Heart left ventricle (tissue), 16 donors: ENCODE measurements around the gene TTC21B. TPM values are rescaled to one million over a fixed set of nuclear protein-coding genes. Genes with fewer than 3 reads are reported as not detected.

ENCODE experiments used
- ATAC-seq, 4 donors: fragments of 200-7000 bp; cut with Tn5 transposase; one replicate each; pipeline ENCODE4 v1.9.1; 2020 to 2022; ENCODE audit warnings: moderate library complexity in 4 of 4, mild to moderate bottlenecking in 3 of 4, moderate number of reproducible peaks in 1 of 4
- DNase-seq, 5 donors: peaks; one replicate each; pipeline ENCODE4 v3.0.0-alpha.2; 2020
- H3K27ac ChIP-seq, 12 donors: fragments of 200-600 bp; sonication (generic) in 4 of 12; one replicate each; pipeline versions ENCODE4 v1.5.0 to v1.8.0; 2016 to 2022; ENCODE audit warnings: mild to moderate bottlenecking in 2 of 12
- H3K27me3 ChIP-seq, 9 donors: fragments of 200-600 bp; sonication (generic) in 2 of 9; one replicate each; pipeline versions ENCODE4 v1.5.1 to v1.8.0; 2016 to 2022; ENCODE audit warnings: mild to moderate bottlenecking in 3 of 9
- H3K36me3 ChIP-seq, 9 donors: fragments of 200-600 bp; sonication (generic) in 2 of 9; one replicate each; pipeline versions ENCODE4 v1.5.0 to v1.8.0; 2018 to 2022; ENCODE audit warnings: mild to moderate bottlenecking in 2 of 9
- H3K4me1 ChIP-seq, 12 donors: fragments of 200-600 bp; sonication (generic) in 4 of 12; one replicate each; pipeline versions ENCODE4 v1.5.0 to v1.8.0; 2016 to 2022; ENCODE audit warnings: mild to moderate bottlenecking in 3 of 12
- H3K4me3 ChIP-seq, 12 donors: fragments of 200-600 bp; sonication (generic) in 4 of 12; one replicate each; pipeline versions ENCODE4 v1.5.0 to v1.8.0; 2017 to 2022; ENCODE audit warnings: mild to moderate bottlenecking in 9 of 12, moderate library complexity in 4 of 12
- H3K9me3 ChIP-seq, 12 donors: fragments of 200-600 bp; sonication (generic) in 4 of 12; one replicate each; pipeline versions ENCODE4 v1.5.0 to v1.8.0; 2016 to 2022; ENCODE audit warnings: mild to moderate bottlenecking in 1 of 12
- POLR2A ChIP-seq, 2 donors: fragments of 450-650 bp; IDR thresholded peaks; one replicate each; pipeline ENCODE4 v1.6.1; 2017; ENCODE audit warnings: antibody characterized with exemption in 2 of 2, mild to moderate bottlenecking in 2 of 2, moderate library complexity in 2 of 2
- WGBS, 4 donors: extraction: QIAGEN DNeasy Blood & Tissue Kit in 2 of 4; methylation state at CpG; one replicate each; pipeline versions ENCODE4 v1.1.5 to v1.1.7; 2013 to 2018; 5-methylcytosine and 5-hydroxymethylcytosine counted together
- intact Hi-C, 10 donors: fragments of 100-400 bp; cut with DNase I; formaldehyde crosslinking; loops; one replicate each; pipeline versions ENCODE4 v1.11.1 to v1.14.2; 2022
- polyA plus RNA-seq, 2 donors: library from polyadenylated mRNA; stranded (reverse); fragments of 200-250 nt; gene quantifications; one replicate each; pipeline ENCODE4 v1.2.3, GENCODE V29; 2013
- total RNA-seq, 9 donors: library from RNA; depleted of rRNA in 2 of 9; stranded (reverse); fragments of >200 nt in 2 of 9; fragmentation: NEBNext Ultra II Directional in 3 of 9; extraction: Animal tissue kit (Norgen Biotek cat#: 25700) in 3 of 9; gene quantifications; one replicate each; pipeline versions ENCODE4 v1.1.0 to v1.2.4, GENCODE V29; 2016 to 2023
- TF ChIP-seq, protein P1 (sequence below), 12 donors: fragments of 200-600 bp; sonication (generic) in 4 of 12; IDR thresholded peaks; one replicate each; pipeline versions ENCODE4 v1.5.0 to v1.8.0; 2018 to 2022; ENCODE audit warnings: antibody characterized with exemption in 12 of 12, mild to moderate bottlenecking in 5 of 12
- donor health status: ischemic (EF 13 %, LVEDD 7.1; RV severe dilation, severe dysfunction).
- donor health status: healthy with polysubstance abuse.
- donor health status: DM: no; HTN: yes; CAD: no.
- donor health status: DM: no; HTN: no; CAD: no.
- donor health status: ischemic (EF 25% LVEDD 6.9; RV normal size, moderate dysfunction).
- donor health status: ischemic (EF 25% LVEDD 5.7; RV mildly dilated, moderate dysfunction).
- donor health status: healthy.
- donor health status: DM: yes; HTN: yes; CAD: no.
- donor health status: ischemic (EF 35%, LVEDD 5.7; RV mildly dilated, moderate dysfunction).
- donor health status: nonischemic (EF 11% LVEDD 7.7; RV severe dilation, severe dysfunction).
- donor health status: DM: yes; HTN: yes; CAD: no.
- donor health status: PGD.
- donor health status: ischemic (EF 29% LVEDD 5.4; RV normal size, mild dysfunction).
- donor health status: nonischemic (EF 23%, LVEDD 6.1; RV moderate dilation, normal function).

TTC21B gene
- total and polyA plus RNA-seq, 11 donors, result 3.7 to 16.1 (median 12.0) TPM

DNA sequence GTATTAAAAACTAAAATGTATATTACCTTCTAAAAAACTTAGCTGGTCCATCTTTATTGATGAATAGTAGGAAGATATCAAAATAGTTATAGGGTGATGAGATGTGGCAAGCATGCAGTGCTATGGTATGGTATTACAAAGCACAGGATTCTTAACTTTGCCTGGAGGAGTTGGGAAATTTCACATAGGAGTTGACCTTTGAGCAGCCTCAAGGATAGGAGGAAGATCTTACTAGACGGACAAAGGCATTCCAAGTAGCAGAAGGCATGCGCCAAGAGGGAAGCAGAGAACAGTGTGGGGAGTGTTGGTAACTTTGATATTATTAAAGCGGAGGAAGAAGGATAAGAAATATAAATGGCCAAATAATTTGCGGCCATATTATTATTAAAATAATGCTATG lies 60.0 kb downstream of the TTC21B start:
- DNase-seq (no peak), ATAC-seq (no peak)
- H3K27me3 ChIP-seq, result no peaks in the 10 kb centered on the region
- TF ChIP-seq, protein P1, sequence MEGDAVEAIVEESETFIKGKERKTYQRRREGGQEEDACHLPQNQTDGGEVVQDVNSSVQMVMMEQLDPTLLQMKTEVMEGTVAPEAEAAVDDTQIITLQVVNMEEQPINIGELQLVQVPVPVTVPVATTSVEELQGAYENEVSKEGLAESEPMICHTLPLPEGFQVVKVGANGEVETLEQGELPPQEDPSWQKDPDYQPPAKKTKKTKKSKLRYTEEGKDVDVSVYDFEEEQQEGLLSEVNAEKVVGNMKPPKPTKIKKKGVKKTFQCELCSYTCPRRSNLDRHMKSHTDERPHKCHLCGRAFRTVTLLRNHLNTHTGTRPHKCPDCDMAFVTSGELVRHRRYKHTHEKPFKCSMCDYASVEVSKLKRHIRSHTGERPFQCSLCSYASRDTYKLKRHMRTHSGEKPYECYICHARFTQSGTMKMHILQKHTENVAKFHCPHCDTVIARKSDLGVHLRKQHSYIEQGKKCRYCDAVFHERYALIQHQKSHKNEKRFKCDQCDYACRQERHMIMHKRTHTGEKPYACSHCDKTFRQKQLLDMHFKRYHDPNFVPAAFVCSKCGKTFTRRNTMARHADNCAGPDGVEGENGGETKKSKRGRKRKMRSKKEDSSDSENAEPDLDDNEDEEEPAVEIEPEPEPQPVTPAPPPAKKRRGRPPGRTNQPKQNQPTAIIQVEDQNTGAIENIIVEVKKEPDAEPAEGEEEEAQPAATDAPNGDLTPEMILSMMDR (IDR thresholded peaks at IDR 0.05), result no peak
- no peak for TF ChIP-seq POLR2A (IDR thresholded peaks at IDR 0.05)
- WGBS, 4 donors, result 91 to 97% (median 95%) methylated on average over 4 of the region's 4 CpGs
- H3K4me1 ChIP-seq, result peaks cover 0 to 11% (median 0%) of the 10 kb centered on the region in 12 donors
- intact Hi-C loops, result no loop called here
- no peak overlapping the region for H3K27ac ChIP-seq
- H3K4me3 ChIP-seq, result no peak overlapping the region
- no peaks in the 10 kb centered on the region for H3K9me3 ChIP-seq
- peaks cover 3 to 97% (median 60%) of the 10 kb centered on the region in 9 donors for H3K36me3 ChIP-seq

DNA sequence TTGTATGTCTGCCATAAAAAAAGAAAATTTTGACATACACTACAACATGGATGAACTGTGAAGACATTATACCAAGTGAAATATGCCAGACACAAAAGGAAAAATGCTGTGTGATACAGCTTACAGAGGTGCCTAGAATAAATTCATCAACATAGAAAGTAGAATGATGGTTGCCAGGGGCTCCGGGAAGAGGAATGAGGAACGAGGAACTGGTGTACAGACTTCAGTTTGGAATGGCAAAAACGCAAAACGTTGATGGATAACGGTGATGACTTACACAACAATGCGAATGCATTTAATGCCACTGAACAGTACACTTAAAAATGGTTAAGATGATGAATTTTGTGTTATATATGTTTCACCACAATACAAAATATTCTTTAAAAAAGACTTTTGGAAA lies 61.0 kb downstream of the TTC21B start:
- peaks cover 3 to 96% (median 51%) of the 10 kb centered on the region in 9 donors for H3K36me3 ChIP-seq

DNA sequence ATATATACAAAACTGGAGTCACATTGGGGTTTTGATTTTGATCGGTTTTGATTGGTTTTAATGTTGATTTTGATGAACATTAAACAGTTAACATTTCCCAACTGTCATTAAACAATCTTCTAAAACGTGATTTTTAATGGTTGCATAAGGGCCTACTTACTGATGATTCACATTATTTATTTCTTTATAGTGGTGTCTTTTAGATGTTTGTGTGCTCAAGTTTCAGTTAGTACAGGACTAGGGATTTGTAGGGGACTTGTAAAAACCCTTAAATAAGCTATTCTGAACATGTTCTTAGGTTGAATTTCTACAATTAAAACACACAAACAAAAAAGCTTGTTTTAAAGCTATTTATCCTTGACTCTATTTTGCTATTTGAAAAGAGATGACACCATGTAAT lies 61.6 kb downstream of the TTC21B start:
- Histone ChIP-seq H3K36me3 (peaks cover 3 to 94% (median 48%) of the 10 kb centered on the region in 9 donors), H3K4me1 (peaks cover 0 to 10% (median 0%) of the 10 kb centered on the region in 12 donors), H3K4me3 (no peak overlapping the region), H3K9me3 (no peaks in the 10 kb centered on the region), H3K27ac (no peak overlapping the region), H3K27me3 (no peaks in the 10 kb centered on the region)
- WGBS, 4 donors, result 80 to 85% (median 83%) methylated on average over 2 of the region's 2 CpGs
- intact Hi-C loops, result no loop called here
- TF ChIP-seq POLR2A (IDR thresholded peaks at IDR 0.05), result no peak
- TF ChIP-seq, protein P1 (IDR thresholded peaks at IDR 0.05), result no peak
- DNase-seq, result no peak
- no peak for ATAC-seq

More for the DNA sequence above, 61.0 kb downstream of the TTC21B start:
- H3K4me1 ChIP-seq, result peaks cover 0 to 10% (median 0%) of the 10 kb centered on the region in 12 donors
- H3K4me3 ChIP-seq, result no peak overlapping the region
- no peaks in the 10 kb centered on the region for H3K9me3 ChIP-seq
- intact Hi-C loops, result no loop called here
- no peaks in the 10 kb centered on the region for H3K27me3 ChIP-seq
- no peak overlapping the region for H3K27ac ChIP-seq
- ATAC-seq, result no peak
- no peak for TF ChIP-seq POLR2A (IDR thresholded peaks at IDR 0.05)
- TF ChIP-seq, protein P1 (IDR thresholded peaks at IDR 0.05), result no peak
- 95 to 99% (median 96%) methylated on average over 6 of the region's 6 CpGs for WGBS, 4 donors
- no peak for DNase-seq

DNA sequence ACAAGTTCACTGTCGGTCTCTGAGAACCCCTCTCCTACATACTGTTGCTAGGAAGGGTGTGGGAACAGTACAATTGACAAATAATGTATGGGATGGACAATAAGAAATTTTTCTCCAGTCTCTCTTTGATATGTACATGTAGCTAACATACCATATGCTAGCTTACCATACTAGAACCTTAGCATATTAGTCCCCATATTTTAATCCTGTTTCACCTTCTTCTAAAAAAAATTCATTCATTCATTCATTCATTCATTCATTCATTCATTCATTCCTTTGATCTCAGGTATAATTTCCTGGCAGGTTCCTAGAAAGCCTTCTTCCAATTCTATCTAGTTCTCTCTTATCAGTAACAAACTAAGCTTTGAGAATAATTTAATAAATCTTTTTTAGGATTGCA lies 62.2 kb downstream of the TTC21B start:
- Histone ChIP-seq H3K9me3 (no peaks in the 10 kb centered on the region), H3K36me3 (peaks cover 0 to 94% (median 47%) of the 10 kb centered on the region in 9 donors), H3K27ac (no peak overlapping the region), H3K4me1 (peaks cover 0 to 10% (median 0%) of the 10 kb centered on the region in 12 donors), H3K27me3 (no peaks in the 10 kb centered on the region), H3K4me3 (no peak overlapping the region)
- TF ChIP-seq, protein P1 (IDR thresholded peaks at IDR 0.05), result no peak
- no peak for TF ChIP-seq POLR2A (IDR thresholded peaks at IDR 0.05)
- intact Hi-C loops, result no loop called here
- 94 to 100% (median 100%) methylated on average over 1 of the region's 1 CpG for WGBS, 4 donors
- DNase-seq (no peak), ATAC-seq (no peak)
